Skin of body (tissue), 2 donors: ENCODE results near the gene CTNNBL1. TPM values are rescaled to one million over a fixed set of nuclear protein-coding genes. Genes with fewer than 3 reads are reported as not detected.

Source experiments
- DNase-seq: peaks from one replicate; lab custom pipeline; 2025; lab: John Stamatoyannopoulos, UW
- total RNA-seq: library from RNA; depleted of rRNA; stranded (reverse); fragments of >200 nt; gene quantifications from one replicate; pipeline ENCODE4 v1.2.3, GENCODE V29; 2014

Gene CTNNBL1
- total RNA-seq, 1 donor from 2014 or later: 25.7 TPM

DNA sequence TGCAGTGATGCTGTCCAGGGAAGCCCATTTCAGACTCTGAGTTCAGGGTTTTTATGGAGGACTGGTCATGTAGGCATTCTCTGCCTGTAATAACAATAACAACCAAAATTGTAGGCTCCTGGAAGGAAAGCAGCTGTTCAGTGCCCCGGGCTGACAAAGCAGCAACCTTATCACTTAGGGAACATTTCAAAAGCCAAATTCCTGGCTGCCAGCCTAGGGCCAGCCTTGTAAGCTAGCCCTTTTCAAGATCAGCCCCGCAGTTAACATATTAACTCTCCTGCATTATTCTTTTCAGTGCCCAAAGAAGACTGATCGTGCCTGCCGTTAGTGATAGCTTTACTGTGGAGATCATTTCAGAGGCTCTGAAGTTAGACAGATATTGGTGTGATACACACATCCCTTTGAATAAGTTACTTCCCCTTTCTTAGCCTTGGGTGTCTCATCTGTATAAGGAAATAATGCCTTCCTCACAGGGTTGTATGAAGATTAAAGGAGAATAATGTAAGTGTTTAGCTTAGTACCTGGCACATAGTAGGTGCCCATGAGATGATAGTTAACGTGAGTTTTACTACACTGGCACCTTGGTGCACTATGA is 44.1 kb downstream of the CTNNBL1 start:
- DNase-seq: no peak

DNA sequence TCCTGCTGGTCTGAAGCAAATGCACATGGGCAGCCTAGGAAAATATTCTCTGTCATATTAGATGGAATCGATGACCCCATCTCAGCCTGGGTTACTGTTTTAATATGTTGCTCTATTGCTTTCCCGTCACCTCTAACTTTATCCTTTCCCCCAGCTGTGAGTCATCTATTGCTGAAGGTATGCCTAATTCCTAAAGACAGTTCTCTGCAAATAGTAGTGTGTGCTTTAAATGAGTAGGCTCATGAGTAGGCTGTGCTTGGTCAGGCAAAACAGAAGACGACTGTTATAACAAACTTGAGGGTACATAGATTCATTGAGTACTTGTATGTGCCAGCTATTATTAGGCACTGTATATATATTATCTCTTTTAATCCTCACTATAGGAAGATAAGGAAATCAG is 47.2 kb downstream of the CTNNBL1 start:
- no peak for DNase-seq

DNA sequence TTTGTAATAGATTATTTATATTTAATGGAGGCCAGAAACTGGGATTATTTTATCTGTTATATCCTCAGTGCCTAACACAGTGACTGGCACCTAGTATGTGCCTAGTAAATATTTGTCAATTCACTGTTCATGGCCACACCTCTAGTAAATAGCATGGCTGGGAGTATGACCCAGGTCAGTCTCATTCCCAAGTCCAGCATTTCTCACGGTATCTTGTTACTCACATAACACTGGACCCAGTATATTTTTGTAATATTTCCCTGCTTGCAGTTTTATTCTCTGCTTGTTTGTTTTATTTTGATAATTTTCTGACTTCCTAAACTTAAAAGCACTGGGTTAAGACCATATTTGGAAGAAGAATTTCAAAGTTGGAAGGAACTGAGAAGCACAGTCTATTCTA is 47.7 kb downstream of the CTNNBL1 start:
- DNase-seq: no peak

- no peak for DNase-seq
Measured at GRCh38 chr20:37742131-37742530, 48.3 kb downstream of the CTNNBL1 start.

DNA sequence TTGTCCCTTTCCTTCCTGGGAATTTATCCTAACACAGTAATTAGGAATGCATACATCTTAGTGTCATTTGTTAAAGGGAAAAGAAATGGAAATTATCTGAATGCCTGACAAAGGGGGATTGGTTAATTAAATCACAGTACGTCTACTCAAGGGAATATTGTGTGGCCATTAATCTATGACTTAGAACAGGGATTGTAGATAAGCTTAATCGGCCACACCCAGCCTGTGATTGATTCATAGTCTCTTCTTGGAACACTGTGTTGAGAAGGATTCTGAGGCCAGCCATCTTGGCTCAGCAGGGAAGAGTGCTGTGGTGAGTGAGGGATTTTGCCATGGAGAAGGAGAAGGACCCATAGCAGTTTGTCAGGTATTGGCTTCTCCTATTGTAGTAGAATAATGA is 50.5 kb downstream of the CTNNBL1 start:
- no peak for DNase-seq

DNA sequence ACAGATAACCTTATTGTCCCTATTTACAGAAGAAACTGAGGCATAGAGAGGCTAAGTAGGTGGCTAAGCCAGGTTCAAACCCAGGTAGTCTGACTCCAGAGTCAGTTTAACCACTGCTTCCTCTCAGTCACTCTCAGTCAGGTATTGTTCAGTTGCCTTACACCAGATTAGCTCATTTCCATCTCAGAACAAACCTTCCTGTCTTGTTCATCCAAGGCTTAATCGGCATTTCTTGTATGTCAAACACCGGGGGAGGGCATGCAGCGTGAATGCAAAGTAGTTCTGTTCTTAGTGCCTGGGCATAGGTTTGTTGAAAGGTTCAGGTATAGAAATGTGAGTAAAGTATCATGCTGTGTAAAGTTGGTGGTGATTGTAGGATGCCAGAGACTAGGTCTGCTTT is 51.7 kb downstream of the CTNNBL1 start:
- no peak for DNase-seq

- no peak for DNase-seq
Measured at GRCh38 chr20:37748015-37748414, 54.2 kb downstream of the CTNNBL1 start.

GRCh38 chr20:37749218-37749617 is 55.4 kb downstream of the CTNNBL1 start:
- no peak for DNase-seq

DNA sequence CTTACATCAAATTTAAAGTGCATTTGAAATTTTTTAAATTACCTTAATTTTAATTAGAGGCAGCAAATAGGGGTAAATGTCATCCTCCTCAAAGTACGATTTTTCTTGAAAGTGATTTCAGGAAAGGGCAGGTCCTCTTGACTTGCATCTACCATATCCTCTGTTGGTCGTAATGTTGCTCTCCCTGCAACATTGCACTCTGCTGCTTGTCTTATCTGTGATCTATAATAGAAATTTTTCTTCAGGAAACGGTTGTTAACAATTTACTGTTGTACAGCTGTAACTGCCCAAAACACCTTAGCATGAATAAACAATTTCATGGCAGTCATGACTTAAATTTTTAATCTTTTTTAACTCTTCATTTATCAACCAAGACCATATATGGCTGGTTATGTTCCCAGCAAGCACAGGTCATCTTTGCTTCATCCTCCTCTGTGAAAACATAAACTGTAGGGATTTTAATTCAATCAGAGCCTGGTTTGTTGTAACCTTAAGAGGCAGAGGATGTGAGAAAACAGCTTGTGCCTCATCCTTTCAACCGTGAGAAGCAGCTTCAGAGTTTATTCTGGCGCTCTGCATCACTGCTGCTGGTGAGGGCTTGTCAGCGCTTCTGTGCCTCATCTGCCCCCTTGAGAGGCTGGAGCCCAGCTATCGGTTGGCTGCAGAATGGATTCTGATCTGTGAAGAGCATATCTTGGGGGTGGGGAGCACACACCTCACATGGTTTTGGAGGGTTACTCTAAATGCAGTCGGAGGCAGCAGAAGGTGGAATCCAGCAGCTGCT is 56.0 kb downstream of the CTNNBL1 start:
- no peak for DNase-seq

DNA sequence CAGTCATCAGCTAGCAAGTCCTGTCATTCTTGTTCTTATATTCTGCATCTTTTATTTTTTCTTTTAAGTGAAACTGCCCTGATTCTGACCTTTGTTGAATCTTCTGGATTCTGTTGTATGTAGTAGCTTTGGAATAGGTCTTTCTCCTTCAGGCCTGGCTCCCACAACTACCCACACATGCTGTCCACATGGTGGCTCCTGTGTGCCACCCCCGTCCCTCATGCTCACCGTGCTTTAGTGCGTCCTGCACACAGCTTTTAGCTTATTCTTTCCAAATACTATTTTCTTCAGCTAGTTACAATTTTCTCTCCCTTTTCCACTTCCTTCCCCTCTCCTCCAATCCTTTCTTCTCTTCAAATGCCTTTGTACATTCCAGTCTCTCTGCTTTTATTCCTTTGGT is 61.8 kb downstream of the CTNNBL1 start:
- no peak for DNase-seq

GRCh38 chr20:37756234-37756633 is 62.4 kb downstream of the CTNNBL1 start:
- DNase-seq: no peak

DNA sequence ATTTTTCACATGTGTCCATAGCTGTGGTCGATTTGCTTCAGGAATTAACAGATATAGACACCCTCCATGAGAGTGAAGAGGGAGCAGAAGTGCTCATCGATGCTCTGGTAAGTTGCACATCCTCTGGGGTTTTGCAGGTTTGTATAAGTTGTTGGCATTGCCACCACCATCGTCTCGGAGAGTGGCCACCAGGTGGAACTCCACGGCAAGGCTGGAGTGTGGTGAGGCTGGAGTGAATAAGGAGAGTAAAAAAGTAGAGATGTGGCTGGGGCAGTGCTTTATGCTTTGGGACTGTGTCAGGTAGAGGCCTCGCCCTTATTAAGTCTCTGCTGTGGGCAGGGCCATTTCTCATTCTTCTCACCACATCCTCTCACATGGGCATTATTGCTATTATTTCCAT is 63.7 kb downstream of the CTNNBL1 start:
- DNase-seq: no peak

DNA sequence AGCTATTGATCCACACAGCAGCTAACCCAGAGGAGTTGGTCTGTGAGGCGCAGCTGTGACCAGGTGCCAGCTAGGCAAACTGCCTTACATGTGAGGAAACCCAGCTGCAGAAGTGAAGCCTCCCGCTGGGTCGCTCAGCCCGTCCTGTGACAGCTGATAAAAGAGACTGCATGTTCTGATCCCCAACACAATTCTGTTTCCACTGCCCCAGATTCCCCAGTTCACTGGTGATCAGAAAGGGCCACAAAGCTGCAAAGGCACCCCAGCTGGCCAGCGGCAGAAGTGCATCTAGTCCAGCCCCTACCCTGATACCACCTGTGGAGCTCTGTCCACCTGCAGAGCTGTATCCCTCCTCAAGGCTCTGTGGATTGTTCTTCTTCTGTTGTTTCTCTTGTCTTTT is 64.5 kb downstream of the CTNNBL1 start:
- no peak for DNase-seq

DNA sequence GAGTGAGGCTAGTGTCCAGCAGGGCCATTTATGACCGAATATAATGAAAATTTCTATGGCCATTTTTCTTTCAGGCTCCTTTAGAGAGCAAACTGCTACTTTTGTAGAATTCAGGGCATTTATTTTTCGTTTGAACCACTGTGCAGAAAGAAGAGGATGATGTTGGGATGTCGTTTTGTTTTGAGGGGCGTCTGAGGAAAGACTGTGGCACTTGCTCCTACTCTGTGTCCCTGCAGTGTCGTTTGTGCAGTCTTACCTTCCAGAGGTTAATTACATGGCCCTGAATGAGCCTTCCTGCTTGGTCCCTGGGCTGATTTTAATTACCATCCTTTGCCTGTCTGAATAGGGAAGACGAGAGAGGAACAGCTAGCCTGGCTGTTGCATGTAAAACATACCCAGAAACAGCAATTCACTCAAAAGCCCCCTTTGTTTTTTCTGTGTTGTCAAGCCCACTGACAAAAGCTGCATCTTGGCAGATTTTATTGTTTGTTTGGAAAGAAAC is 65.3 kb downstream of the CTNNBL1 start:
- no peak for DNase-seq

- DNase-seq: no peak
Measured at GRCh38 chr20:37759761-37760209, 66.0 kb downstream of the CTNNBL1 start.

GRCh38 chr20:37760322-37760721 is 66.5 kb downstream of the CTNNBL1 start:
- no peak for DNase-seq

DNA sequence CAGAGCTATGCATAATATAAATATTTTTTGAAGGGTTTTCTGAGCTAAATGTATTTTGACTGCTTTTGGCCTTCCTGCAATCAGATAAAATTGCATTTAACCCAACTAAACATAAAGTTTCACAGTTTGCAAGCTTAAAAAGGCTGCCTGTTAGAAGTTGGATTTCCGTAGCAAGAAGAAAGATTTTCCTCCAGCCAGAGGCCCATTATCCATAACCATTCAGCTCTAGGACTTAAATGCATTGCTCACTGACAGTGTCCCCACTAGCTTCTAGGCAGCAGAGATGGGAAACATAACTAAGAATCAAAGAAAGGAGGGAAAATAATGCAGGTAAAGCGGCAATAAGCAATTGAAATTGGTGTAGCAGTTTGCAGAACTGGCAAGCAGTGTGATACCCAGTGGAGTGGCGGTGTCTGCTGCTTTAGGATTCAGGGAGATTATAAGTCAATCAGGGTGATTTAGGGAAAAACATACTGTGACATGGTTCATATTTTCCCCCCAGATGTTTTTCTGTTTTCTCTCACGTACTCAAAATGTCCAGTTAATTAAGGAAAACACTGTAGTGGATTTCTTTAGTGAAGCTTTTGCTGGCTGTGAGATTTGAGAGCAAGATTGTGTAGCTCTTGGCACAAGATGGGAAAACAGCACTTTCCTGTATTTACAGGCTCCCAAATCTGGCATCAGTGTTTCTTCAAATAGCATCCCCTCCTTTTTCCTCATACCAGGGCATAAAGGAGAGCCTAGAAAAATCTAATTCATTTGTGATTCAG is 69.1 kb downstream of the CTNNBL1 start:
- DNase-seq: no peak

DNA sequence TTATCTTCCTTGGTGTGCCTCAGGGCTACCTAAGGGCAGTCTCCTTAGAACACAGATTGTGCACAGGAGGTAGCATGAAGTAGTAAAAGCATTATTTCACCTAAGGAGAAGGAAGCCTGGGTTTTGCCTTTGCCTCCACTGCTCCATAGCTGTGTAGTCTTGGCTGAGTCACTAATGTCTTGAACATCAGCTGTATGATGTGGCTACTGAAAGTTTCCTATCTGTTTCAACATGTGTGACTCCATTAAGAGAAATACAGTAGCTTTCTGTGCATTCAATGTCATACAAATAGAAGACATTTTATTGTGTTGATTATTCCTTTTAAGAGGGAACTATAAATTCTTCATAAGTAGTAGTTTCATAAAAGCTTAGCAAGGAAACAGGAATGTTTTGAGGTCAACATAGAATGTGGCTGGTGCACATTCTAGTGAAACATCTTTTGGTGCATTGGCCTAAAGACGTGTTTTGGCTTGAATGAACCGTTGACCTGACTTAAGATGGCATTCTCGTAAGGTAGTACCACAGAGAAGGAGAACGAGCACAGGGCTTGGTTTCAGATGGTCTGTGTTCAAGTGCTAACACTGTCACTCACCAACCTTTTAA is 70.6 kb downstream of the CTNNBL1 start:
- DNase-seq: no peak

DNA sequence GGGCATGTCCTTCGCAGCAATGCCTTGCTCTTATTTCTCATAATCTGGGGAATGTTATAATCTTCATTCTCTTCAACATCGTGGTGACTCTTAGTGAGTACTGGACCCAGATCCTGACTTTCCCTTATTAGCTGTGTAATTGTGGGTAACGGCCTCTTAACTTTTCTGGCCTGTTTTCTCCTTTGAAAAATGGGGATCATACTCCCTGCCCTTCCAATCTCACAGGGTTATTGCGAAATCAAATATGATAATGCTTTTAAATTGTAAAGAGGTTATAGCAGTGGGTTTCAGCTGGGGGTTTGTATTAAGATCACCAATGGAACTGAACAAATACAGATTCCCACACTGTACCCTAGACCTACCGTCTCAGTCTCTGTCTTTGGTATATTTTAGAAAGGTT is 77.1 kb downstream of the CTNNBL1 start:
- DNase-seq: no peak

DNA sequence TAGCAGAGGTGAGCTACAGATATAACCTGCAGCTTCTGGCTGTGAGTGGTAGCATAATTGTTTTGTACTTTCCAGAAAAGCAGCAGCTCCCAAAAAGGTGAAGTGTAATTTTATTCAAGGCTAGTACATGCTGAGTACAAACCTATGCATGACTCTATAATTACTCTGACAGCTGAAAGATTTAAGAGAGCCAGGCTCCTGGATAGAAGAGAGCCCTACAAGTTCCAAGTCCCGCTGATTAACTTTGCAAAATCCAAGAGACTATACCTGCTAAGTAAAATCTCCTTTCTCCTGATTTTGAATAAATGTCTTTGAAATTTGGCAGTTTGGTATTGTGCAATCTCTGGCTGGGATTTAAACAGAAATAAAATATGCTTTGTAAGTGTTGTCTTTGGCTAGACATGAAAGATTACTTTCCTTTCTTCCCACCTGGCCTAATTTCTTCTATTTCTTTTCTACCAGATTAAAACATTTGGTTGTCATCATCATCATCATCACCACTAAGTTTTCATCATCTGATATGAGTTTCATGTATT is 79.5 kb downstream of the CTNNBL1 start:
- no peak for DNase-seq

DNA sequence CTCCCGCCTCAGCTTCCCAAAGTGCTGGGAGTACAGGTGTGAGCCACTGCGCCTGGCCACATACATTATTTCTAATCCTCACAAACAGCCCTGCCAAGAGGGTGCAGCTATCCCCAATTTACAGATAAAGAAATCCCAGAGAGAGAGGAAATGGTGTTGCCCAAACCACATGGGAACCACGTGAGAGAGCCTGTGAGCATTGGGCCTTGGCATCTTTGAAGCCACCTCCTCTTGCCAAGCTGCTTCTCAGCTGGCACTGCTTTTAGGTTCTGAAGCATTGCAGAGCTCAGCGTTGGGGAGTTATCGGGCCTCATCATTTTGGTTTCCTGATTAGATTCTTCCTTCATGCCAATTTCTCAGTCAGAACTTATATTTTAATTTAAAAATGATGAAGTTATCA is 80.3 kb downstream of the CTNNBL1 start:
- DNase-seq: no peak

DNA sequence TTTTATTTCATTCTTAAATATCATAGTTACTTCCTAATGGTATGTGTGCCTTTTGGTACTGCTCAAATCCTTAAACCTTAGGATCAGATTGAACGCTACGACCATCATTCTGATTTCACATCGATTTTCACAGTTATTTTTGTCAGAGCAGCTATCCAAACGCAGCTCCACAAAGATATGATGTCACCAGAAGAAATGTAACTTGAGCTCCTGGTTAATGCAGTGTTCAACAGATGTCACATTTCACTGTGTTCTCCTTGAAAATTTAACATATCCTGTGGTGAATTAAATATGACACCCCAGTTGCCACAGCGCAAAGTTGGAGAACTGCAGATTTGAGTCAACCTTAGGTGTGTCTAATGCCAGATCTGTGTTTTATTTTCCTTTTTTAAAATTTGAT is 81.4 kb downstream of the CTNNBL1 start:
- no peak for DNase-seq
